CD1c-positive myeloid dendritic cell (primary cell): ENCODE data around the gene RIMKLA.
A peak's percentile ranks its signal among the peaks of the same experiment; 100 is the strongest.

Experiments used
- DNase-seq: peaks from one replicate; pipeline ENCODE4 v3.0.0-alpha.2; 2016; ENCODE audit errors: extremely low spot score

RIMKLA gene, protein sequence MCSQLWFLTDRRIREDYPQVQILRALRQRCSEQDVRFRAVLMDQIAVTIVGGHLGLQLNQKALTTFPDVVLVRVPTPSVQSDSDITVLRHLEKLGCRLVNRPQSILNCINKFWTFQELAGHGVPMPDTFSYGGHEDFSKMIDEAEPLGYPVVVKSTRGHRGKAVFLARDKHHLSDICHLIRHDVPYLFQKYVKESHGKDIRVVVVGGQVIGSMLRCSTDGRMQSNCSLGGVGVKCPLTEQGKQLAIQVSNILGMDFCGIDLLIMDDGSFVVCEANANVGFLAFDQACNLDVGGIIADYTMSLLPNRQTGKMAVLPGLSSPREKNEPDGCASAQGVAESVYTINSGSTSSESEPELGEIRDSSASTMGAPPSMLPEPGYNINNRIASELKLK

DNA sequence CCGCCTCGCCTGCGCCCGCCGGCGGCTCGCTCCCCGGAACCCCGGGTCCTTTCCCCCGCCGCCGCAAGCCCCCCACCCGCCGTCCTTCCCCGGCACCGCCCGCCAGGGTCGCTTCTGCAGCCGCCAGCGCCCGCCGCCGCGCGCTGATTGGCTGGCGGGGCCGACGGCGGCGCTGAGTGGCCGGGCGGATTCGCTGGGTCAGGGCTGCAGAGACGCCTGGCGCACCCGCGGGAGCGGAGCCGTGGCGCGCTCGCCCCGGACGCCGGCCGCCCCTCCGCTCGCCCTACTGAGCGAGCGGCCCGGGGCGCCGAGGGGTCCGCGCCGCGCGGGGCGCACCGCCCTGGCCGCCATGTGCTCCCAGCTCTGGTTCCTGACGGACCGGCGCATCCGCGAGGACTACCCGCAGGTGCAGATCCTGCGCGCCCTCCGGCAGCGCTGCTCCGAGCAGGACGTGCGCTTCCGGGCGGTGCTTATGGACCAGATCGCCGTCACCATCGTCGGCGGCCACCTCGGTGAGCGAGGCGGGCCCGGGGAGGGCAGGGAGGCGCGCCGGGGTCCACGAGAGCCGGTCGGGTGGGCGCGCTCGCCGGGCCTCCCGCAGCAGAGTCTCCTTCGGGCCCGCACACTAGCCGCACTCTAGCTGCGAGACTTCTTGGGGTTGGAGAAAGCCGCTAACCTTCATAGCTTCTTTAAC, at the start of gene RIMKLA:
RIMKLA (plus strand) TSS at position 207 of the 694 bp plus-strand sequence; CDS start at position 350, 143 bp downstream.
- DNase-seq: peak; percentile 50

DNA sequence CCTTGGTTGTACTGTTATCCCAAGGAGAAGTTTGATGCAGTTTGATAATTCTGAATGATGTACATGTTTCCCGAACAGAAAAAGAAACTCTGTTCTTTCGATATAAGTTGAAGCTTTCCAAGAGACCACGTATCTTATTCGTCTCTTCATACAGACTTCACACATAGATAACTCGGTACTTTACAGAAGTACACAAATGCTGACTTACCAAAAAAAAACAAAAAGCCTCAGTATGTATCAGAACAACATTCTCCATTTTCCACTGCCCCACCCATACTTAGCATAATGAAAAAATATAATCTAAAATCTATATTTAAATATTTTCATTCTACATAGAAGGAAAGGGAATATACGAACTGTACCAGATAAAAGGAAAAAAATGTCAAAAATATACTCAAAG, 47.7 kb upstream of the RIMKLA start:
- DNase-seq: no peak

DNA sequence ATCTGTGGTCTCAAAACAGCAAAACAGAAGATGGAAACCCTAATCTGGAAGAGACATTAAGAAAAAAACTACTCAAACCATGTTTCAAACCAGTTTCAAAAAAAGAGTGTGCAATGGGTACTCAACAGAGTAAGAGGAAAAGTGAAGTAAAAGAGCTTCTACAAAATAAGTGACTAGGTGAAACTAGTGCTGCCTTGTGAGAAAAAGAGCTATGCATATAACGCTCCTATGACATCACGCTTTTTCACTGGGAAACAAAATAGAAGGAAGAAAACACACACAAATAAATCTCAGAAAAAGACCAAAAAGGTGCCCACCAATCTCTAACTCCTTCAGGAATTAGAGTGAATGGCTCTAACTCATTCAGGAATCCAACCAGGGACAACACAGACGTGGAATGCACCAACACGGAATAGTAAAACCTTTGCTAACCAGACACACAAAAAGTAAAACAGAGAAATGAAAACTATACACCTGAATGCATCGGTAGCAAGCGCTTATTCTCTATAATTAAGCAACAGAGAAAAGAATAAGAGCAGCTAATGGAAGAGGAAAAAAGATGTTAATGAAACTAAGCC, 46.8 kb upstream of the RIMKLA start:
- DNase-seq: peak; percentile 15

DNA sequence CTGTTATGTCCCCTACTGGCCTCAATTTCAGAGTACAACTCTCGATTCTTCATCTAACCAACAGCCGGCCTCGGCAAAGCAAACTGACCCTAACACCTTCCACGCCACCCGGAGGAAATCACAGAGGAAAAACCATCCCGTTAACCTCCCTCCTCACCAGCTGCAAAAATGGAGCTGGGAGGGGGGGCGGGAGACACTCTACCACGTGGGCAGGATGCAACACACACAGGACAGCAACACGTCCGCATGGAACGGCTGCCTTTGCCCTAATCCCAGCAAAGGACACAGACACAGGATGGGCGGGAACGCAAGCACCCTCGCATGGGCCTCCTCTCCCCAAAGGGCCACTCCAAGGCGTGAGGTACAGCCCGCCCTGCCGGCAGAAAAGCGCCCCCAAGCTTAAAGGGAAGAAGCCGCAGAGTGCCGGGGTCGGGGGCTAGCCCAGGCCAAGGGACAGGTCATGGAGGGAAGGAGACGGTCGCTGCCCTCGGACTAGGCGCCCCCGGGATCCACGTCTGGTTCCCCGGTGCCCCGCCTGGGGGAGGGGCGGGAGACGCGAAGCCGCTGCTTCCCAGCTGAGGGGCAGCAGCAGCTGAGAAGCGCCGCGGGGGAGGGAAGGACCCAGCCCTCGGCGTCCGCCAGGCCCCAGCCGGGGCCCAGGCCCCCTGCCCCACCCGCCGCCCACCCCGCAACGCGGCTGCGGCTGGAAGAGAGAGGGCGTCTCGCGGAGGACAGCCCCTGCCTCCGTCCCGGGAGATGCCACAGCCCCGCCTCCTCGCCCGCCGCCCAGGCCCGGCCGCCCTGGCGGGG, 46.1 kb upstream of the RIMKLA start:
- DNase-seq: peak; percentile 48

DNA sequence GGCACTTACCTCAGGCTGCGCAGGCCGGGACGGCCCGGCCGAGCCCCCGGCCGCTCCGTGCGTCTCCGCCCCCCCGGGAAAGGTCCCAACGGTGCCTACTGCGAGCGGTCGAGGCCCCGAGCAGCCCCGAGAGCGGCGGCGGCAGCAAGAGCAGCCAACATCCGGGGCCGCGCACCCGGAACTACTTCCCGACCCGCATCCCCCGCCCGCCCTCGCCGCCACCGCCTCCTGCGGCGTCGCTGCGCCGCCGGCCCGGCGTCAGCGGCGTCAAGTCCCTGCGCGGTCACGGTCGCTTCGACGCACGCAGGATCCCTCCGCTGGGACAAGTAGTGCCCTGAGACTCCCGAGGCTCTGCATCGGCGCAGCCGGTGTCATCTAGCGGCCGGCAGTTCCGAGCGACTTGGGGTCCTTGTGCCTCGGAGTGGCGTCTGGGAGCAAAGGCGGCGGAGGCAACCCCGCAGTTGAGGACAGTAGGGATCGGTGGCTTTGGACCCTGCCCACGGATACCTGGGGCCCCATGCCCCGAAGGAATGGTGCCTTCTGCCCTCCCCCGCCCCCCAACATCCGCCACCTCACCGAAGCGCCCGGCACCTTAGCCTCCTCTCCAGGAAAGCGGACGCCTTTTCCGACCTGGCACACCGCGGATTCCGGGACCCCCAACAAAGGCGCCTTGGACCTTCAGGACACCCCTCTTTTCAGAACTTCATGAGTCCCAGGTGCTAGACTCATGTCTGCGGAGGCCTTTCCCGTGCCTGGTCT, 45.4 kb upstream of the RIMKLA start, which contains the start of gene FOXJ3:
FOXJ3 (minus strand) TSS at position 186 of the 759 bp plus-strand sequence. CDS start 24,142 bp downstream, outside the sequence.
- peak; percentile 95 for DNase-seq

DNA sequence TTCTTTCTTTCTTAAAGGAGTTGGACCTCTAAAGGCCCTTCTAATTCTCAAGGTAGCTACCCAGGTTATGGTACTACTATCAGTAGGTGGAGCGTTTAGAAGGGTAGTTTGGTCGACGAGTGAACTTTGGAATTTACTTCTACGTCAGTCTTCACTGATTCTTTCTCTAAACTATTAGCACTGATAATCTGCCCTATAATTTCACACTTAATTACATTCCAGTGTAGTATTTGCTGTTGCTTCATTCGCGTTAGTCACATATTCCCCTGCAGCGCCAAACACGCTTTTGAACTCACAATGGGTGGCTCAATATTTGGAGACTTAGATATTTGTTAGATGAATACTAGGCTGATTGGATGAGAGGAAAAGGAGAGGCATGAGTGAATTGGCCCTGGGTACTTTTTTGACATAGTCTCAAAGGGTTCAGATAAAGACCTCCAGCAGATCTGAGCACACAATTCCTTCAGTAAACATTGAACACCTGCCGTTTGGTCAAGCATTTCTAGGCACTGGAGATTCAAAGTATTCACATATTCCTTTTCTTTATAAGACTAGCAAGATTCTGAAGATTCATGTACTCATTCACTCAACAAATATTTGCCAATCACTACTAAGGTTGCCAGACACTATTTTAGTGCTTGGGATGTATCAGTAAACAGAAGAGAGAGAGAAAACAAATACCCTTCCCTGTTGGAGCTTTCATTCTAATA, 44.6 kb upstream of the RIMKLA start:
- peak; percentile 14 for DNase-seq

DNA sequence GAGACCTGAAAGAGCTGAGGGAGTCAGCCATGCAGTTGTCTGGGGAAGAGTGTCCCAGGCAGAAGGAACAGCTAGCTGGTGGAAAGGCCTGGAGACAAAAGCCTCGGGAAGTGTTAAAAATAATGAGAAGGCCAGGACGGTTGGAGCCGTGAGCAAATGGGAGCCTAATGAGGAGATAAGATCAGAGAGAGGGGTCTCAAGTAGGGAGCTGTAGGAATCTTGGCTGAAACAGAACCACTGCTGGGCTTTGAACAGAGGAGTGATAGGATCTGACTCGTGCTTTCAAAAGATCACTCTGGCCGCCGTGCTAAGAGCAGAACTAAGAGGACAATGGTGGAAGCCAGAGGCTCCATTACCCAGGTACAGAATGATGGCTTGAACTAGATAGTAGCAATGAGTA, 43.6 kb upstream of the RIMKLA start:
- no peak for DNase-seq

DNA sequence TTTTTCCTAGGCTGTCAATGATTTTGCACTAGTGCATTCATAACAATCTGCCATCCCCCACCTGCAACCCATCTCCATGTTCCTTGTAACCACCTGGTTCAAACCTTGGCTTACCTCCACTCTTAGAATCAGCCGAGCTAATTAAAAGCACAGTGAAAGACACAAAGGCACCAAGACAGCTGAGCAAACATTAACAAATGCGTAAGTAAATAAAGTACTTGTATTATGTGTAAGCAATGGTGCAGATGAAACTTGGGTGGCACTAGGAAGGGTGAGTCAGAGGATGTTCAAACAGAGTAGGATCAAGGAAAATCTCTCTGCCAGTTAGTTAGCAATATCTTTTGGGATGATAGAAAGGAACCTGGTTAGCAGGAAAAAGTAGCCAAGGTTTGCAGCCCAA, 40.5 kb upstream of the RIMKLA start:
- DNase-seq: no peak

DNA sequence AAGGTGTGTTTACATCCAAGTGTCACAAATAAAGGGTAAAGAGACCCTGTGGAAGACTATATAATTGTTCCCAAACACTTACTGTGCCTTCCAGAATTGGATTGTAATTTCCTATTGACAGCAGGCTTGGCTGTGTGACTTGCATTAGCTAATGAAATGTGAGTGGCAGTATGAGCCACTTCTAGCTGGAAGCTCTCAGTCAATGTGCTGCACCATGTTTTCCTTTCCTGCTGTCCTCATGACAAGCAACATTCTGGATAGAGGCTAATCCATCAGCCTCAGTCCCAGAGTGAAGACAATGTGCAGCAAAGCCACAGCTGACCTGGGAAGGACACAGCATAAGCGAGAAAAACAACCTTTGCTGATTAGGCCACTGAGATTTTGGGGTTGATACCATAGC, 39.7 kb upstream of the RIMKLA start:
- DNase-seq: no peak

DNA sequence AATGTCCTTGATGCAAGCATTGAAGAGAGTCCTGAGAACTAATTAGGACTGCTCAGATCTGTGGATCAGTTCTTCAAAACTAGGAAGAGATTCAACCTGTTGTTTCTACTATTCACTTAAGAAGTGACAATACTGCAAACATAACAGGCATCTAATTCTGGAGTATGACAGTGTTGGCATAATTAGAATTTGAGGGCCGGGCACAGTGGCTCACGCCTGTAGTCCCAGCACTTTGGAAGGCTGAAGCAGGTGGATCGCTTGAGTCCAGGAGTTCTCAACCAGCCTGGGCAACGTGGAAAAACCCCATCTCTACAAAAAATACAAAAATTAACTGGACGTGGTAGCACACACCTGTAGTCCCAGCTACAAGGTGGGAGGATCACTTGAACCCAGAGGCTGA, 37.5 kb upstream of the RIMKLA start:
- no peak for DNase-seq

DNA sequence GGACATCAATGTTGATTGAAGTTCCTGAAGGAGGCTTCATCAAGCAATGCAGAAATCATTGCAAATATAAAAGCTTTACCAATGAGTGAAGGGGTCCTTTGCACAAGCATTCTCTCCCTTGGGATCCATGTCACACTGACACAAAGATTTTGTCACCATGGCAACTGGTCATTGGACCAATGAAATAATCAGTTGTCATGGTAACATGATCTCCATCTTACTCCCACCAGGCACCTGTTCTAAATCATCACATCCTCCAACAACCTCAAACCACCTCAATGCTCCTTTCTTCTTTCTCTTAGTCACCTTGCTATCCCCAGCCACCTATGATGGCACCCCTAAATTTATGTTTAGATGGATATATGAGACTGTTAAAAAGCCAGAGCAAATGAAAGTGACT, 32.1 kb upstream of the RIMKLA start:
- no peak for DNase-seq

DNA sequence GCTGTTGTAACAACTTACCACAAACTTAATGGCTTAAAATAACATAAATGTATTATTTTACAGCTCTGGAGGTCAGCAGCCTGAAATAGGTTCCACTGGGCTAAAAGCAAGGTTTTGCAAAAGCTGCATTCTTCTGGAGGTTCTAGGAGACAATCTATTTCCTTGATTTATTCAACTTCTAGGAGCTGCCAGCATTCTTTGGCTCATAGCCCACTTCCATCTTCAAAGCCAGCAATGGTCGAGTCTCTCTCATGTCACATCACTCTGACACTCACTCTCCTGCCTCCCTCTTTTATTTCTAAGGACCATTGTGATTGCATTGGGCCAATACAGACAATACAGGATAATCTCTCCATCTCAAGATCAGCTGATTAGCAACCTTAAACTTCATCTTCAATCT, 30.5 kb upstream of the RIMKLA start:
- DNase-seq: no peak

DNA sequence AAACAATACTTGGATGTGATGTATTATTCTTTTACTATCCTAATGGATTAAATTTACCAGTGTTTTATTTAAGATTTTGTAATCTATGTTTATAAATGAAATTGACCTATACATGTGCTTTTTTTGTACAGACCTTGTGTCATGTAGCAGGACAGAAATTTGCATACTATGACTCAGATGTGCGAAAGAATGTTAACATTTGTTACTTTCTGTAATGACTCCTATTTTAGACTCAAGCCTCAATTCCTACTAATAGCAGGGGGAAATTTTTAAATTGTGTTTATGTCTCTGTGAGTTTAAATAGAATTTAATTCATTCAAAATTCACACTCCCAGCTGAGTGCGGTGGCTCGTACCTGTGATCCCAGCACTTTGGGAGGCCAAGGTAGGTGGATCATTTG, 21.8 kb upstream of the RIMKLA start:
- DNase-seq: no peak

DNA sequence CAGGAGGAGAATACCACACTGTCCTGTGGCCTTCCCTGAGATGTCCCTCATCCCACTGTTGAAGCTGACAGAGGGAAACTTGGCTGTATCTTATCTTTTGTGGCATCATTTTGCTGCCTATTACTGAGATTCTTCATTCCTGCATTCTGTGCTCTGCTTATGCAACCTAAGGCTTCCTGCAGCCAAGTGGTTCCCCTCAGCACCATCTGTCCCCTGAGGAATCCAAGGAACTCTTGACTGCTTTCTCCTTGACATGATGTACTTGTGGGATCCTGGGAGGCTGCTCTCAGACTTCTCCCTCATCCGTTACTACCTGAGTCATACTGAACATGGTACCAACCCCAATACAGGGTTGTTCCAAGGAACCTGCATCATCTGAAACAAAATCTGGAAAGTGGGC, 21.1 kb upstream of the RIMKLA start:
- DNase-seq: no peak

DNA sequence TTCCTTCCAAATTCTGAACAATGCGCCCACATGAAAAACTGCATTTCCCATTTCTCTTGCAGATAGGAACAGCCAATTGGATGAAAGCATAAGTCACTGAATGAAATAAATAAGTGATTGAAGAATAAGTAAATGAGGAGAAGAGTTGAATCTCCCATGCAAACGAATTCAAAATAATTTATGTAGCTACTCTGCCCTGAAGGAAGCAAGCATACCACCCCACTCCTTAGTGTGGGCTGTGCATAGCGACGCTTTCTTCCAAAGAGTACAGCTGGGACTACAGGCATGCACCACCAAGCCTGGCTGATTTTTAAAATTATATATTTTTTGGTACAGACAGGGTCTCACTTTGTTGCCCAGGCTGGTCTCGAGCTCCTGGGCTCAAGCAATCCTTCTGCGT, 16.5 kb upstream of the RIMKLA start:
- no peak for DNase-seq

DNA sequence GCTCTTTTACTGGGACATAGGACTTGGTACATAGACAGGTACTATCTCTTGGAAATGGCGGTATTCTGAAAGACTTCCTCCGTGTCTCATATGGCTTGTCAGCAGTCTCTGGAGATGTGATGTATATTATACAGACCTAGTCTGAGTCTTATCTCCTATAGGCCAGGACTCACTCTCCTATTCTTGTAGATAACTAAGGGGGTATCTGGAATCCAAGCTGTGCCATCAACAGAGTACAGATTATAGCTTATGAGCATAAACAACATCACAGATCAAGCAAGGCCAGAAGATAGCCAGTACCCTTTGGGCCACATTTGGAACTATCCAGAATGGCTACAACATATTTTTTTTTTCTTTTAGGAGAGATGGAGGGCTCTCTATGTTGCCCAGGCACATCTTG, 16.1 kb upstream of the RIMKLA start:
- DNase-seq: no peak

DNA sequence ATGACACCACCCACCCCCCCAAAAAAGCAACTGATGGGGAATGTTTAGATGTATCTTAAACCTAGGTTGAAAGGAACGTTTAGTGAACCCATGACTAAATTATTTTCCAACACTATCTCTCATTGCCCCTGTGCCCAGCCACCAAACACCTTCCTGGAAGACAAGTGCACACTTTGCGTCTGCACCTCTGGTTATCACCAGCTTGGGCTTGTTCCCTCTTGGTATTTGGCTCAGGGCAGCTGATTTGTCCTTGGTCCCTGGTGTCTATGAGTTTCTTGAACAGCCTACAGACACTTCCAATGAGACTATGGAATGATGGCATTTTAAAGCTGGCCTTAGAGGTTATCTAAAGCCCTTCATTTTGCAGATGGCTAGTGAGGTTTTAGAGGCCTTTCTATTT, 15.5 kb upstream of the RIMKLA start:
- no peak for DNase-seq

DNA sequence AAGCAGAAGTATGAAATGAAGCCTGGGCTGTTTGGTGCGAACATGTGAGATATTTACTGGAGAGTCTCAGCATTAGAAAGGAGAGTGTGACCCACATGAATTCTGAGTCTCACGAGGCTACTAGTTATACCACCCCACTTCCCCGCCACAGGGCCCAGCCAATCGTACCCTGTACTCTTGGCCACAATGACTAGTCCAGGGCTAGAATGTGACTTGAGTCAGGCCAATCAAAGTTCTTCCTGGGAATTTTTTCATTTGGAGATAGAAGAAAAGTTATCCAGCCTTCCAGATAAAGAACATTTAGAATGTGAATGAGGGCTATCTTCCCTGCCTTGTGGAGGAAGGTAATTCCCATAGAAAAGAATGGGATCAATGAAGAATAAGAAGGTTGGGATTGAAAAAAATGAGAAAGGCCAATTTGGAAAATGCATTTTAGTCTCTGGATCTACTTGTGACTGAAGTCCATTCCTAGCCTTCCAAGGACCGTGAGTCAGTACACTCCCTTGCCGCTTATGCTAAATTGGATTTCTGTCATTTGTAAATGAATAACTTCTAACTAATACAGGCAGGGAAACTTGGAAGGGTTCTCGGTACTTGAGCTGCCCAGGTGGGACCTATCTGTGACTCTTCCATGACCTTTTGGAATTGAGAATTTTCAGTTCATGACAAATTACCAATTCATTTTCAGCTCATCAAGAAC, 12.3 kb upstream of the RIMKLA start:
- no peak for DNase-seq

DNA sequence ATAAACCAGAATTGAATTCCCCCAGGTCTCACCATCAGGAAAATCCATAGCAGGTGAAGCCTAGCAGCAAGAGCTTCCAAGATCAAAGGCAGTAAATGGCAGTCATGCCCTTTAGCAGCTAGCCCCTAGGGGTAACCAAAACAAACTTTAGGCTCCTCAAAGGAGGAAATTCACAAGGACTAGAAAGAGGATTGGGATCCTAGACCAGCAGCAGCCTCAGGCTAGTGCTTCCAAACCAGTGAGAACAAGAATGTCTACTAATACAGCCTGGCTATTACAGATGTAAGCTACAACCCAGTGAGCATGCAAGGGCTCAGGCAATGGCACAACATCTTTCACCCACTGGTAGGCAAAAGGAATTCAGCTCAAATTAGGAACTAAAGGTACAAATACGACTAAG, 11.1 kb upstream of the RIMKLA start:
- DNase-seq: no peak
